ENCODE measurements around the gene CAMTA1.

The CAMTA1 gene

DNA sequence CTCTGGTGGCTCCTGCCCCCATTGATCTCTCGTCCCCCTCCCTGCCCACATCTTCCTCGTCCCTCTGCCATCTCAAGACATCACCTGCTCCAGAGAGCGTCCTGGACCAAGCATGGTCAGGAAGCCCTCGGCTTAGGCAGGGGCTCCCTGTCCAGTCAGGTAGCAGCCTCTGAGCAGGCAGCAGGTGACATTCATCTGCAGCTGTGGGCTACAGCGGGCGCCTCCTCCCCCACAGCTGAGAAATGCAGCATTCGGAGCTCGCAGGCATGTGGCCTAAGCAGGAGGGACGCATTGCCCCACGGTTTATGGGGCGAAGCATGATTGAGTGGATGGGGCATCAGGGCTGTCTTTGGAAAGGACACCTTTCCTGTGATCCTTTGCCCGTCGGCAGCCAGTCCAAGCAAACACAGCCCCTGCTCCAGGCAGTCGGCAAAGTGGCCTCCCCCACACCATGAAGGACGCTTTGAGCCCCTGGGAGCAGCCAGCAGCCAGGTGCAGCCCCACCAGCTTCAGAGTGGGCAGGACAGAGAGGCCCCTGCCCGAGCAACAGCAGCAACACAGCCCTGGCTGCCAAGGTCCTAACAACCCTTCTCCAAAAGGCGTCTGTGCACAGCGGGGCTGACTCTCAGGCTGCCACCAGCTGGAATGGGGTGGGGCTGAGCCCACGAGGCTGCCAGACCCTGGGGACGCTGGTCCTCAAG lies 751.8 kb downstream of the CAMTA1 start:
- DNase-seq (ENCODE audit: low read depth in 2 of 3, low spot score in 2 of 3), result no peak

DNA sequence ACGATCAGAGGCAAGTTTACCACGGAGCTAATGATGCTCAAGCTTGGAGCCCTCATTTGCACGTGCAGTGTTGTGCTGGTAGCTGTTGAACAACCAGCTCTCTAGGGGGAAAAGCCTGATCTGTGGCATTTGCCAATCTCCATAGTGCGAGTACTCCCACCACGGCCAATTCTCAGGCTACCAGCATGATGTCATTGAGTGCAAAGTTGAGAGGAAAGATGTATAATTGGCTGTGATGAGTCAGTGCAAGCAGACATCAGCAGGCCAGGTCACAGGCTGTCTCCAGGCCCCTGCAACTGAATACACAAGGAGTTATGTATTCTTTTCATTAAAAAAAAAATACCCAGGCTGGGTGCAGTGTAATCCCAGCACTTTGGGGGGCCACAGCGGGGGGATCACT lies 752.8 kb downstream of the CAMTA1 start:
- no peak for DNase-seq (ENCODE audit: low read depth in 2 of 3, low spot score in 2 of 3)

DNA sequence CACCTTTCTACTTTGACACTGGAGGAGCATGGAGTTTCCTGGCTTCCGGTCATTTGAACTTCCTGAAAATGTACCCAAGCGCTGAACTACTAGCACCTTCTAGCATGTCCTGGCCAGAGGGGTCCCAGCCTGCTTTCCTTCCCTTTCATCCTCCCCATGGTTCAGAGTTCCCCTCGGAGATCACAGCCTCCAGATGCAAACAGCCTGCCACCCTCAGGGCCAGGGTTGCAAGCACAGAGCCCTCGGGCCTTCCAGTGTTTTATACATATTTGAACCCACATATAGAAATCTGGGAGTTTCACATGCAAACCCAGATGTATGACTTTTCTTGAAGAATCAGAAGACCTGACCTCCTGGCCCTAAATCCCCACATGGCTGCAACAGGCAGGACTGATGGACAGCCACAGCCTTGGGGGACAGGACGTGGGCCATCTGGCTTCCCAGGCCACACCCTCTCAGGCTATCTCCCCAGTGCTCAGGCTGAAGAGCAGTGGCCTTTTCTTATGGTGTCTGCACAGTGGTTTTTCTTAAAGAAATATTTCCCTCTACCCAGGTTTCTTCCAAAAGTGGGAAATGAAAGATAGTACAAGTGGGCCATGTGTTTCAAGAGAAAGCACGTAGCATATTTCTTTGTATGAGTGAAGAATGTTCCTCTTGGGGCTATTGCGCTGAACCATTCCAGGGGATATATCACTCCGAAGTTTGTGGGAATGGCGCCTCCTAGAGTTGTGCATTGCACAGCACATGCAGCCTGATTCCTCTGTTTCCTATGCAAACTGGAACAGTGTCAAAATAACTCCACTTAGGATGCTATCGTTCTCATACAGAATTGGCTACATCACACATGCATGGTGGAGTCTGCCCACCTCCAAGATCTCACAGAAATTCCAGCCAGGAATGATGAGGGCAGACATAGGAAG lies 753.9 kb downstream of the CAMTA1 start:
- no peak for DNase-seq (ENCODE audit: low read depth in 2 of 3, low spot score in 2 of 3)

DNA sequence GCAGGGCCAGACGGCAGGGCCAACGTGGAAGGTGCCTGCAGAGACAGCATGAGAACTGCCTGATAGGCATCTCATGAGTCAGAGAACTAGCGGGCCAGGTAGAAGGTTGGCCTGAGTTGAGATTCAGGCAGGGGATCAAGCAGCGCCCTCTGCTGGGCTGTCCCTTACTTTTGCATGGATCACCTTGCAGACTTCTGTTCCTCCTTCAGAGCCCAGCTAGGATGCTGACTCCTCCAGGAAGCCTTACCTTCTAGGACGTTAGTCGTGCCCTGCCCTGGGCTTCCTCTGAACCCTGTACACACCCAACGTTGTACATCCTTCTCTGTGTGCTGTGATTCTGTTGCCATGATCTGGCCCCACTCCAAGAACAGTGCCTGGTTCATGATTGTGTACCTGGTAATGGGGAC lies 754.5 kb downstream of the CAMTA1 start:
- no peak for DNase-seq (ENCODE audit: low read depth in 2 of 3, low spot score in 2 of 3)

DNA sequence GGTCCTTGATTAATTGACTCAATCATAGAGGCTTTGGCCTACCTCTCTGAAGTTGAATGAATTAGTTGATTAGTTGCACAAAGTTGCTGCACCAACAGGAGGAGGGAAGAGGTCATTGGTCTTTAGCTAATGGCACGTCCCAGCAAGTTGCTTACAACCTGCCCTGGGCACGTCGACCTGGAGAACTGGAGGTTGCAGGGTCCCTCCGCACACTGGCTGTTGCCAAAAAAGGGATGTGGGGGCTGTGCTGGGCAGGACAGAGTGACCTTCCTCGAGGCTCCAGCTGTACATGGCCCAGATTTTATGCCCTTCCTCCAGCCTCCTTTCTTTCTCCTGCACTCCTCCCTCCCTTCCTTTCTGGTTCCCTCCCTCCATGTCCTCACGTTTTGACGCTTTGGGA lies 755.6 kb downstream of the CAMTA1 start:
- DNase-seq (ENCODE audit: low read depth in 2 of 3, low spot score in 2 of 3), result no peak

DNA sequence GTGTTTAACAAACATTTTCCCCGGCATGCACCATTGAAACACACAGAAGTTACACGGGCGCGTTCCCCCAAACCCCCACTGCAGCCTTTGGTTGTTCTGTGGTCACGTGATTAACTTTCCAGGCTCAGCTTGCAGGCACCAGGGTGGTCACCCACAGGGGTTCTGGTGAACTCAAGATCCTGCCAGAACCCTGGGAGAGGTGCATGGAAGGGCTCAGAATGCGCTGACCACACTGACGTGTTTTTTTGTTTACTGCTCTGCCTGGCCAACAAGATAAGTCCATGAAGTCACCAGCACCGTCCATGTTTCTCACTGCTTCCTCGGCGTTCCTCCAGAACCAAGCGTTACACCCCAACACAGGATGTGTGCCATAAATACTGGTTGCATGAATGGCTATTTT lies 756.4 kb downstream of the CAMTA1 start:
- no peak for DNase-seq (ENCODE audit: low read depth in 2 of 3, low spot score in 2 of 3)

DNA sequence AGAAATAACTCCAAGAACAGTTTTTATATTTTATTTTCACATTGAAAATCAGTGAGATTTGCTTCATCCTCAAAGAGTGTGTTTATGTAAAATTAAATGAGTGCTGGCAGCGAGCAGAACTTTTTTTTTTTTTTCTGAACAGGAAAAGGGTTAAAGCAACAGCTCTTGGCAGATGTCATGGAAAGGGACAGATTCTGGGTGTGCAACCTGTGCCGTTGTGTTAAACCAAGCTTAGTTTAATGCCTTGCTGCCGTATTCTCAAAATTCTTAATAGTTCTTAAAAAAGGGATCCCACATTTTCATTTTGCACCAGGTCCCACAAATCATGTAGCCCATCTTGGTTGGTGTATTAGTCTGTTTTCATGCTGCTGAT lies 758.5 kb downstream of the CAMTA1 start:
- DNase-seq (ENCODE audit: low read depth in 2 of 3, low spot score in 2 of 3), result no peak

DNA sequence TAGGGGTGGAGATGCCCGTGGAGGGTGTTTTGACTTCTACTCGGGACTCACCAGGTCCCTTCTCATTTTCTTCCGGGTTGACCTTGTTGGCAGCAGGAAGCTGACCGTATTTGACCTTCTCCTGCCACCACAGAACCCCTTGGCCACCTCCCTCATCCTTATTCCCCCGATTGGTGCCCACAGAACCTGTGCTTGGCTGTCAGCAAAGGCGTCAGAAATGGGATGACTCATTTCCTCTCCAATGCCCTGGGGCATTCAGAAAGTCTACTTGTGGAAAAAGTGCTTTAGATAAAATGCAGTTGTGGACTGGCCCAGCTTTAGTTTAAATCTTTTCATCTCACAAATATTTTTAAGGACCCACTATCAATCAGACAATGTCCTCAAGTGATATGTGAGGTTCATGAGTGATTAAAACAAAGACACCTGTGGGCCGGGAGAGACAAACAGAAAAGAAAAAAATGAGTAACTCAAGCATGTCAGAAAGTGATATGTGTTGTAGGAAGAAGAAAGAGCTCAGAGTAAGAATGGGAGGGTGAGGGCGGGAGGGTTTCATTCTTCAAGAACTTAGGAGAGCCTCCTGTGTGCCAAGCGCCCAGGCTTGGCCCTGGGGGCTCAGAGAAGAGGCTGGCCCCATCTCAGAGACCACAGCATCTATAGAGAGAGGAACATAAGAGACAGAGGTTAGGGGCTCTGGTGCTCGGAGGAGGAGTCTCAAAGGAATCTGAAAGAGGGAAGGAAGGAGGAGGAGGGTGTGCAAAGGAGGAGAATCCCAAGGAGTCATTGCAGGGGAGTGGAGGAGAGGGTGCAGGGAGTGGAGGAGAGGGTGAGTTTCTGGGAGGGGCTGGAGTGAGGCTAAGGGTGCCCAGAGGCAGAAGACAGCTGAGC lies 764.3 kb downstream of the CAMTA1 start:
- DNase-seq (ENCODE audit: low read depth in 2 of 3, low spot score in 2 of 3), result peak; percentile 7 to 33 (median 20)

DNA sequence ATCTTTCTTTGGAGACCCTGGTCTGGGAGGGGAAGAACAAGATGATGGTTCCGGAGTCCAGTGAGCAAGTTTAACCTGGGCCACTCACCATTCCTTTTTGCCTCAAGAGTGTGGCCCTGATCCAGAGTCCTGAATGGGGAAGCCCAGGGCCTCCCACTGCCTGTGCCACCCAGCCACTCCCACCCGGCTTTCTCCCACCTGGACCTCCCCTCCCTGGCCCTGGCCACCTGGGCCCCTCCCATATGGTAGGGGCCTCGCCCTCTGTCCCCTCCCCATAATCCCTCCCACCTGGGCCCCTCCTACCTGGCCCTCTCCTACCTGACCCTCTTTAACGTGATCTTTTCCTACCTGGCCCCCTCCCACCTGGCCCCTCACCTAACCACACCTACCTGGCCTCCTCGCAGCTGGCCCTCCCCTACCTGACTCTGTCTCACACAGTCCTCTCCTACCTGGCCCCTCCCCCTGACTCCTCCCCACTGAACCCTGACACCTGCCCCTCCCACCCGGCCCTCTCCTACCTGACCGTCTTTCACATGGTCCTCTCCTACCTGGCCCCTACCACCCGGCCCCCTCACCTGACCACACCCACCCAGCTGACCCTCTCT lies 765.1 kb downstream of the CAMTA1 start:
- no peak for DNase-seq (ENCODE audit: low read depth in 2 of 3, low spot score in 2 of 3)

DNA sequence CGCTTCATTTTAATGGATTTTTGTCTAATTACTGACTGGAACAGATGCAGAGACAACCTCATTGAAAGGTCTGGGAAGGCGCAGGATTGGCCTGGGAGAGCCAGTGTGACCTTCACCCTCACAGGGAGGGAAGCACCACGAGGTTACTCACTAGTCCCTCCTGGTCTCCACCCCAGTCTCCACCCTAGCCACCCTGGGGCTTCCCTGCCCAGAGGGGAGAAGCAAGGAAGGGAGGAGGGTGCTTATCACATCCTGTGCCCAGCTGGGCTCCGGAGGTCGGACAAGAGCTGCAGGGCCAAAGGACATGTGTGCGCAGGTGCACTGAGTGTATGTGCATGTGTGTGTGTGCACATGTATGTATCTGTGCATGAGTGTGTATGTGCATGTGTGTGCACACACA lies 765.7 kb downstream of the CAMTA1 start:
- DNase-seq (ENCODE audit: low read depth in 2 of 3, low spot score in 2 of 3), result no peak

DNA sequence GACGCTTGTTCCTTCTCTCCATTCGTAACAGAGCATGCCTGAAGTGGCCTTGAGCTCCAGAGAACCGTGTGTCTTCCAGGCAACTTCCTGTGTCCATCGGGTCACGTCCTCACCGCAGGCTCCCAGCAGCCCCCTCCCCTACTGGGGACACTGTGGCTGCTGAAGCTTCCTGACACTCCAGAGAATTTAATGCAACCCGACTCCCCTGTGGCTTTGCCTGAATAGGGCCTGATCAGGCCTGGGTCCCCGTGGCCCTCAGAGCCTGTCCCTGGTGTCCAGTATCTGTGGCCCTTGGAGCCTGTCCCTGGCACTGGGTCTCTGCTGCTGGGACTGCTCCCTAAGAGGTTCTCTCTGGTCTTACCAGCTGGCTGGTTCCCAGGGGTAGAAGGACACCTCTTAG lies 766.2 kb downstream of the CAMTA1 start:
- DNase-seq (ENCODE audit: low read depth in 2 of 3, low spot score in 2 of 3), result no peak

DNA sequence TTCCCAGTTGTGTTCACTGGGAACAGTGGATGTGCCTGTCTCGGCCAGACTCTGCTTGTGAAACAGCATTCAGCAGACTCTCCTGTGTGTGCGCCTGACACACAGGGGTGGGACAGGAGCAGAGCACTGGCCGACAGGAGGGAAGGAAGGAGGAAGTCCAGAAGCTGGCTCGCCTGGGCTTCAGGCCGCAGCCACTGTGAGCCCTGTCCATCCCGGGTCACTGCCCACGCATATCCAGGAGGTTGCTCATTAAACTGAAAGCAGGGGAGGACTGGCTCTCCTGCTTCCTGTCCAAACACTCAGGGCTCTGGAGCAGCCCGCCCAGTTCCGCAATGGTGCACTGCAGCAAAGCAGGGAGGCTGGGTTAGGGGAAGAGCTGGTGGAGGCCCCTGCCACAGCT lies 767.1 kb downstream of the CAMTA1 start:
- no peak for DNase-seq (ENCODE audit: low read depth in 2 of 3, low spot score in 2 of 3)

DNA sequence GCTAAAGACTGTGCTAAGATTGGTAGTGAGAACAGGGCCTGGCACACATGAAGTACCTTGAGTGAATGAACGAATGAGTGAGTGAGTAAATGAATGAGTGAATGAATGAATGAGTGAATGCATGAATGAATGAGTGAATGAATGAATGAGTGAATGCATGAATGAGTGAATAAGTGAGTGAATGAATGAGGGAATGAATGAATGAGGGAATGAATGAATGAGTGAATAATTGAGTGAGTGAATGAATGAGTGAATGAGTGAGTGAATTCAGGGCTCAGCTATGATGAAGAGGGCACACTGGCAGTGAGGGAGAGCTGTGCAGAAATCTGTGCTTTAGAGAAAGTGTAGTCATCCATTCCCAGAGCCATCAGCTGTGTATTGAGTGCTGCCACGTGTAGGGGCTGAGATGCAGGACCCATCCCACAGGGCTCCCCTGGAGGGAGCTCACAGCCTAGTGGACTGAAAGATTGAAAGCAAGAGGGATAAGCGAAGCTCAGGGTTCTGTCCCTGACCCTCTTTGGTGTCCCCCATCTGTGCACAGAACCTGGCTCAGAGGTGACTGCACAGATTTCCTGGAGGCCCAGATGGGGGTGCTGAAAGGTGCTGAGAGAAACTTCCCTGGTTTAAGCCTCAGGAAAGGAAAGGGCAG lies 767.9 kb downstream of the CAMTA1 start:
- no peak for DNase-seq (ENCODE audit: low read depth in 2 of 3, low spot score in 2 of 3)

DNA sequence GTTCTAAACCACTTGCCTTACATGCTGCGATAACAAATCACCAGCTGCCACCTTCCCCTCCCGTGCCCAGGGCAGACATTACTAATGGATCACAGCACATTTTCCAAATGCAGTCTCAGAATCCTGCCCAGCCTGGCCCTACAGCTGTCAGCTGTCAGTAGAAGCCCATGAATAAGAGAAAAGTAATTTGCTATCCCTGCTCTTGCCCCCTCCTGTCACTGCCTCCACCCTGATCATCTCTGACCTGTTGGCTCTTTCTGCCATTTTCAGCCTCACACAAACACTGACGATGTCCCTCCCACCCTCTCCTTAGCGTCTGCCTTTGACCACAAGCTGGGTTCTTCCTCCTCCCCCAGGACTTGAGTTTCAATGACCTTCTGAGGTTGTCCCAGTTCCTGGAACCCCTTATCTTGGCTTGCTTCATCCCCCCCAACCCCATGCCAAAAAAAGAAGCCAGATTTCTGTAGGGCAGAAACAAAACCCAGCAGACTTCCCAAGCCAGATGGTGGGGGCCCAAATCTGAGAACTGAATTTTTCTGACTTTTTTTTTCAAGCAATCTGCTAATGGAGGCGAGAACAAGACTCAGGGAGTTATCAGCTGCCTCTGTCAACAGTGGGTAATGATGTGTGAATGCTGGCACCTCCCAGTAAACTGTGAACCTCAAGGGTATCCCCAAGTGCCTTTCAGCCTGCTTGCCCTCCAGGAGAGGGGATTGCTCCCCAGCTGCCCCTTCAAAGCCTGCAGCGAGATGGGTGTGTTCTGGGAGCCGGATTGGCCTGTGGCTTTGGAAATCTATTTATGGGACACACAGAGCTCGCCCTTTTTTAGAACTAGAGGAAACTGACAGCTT lies 769.4 kb downstream of the CAMTA1 start:
- DNase-seq (ENCODE audit: low read depth in 2 of 3, low spot score in 2 of 3), result no peak

DNA sequence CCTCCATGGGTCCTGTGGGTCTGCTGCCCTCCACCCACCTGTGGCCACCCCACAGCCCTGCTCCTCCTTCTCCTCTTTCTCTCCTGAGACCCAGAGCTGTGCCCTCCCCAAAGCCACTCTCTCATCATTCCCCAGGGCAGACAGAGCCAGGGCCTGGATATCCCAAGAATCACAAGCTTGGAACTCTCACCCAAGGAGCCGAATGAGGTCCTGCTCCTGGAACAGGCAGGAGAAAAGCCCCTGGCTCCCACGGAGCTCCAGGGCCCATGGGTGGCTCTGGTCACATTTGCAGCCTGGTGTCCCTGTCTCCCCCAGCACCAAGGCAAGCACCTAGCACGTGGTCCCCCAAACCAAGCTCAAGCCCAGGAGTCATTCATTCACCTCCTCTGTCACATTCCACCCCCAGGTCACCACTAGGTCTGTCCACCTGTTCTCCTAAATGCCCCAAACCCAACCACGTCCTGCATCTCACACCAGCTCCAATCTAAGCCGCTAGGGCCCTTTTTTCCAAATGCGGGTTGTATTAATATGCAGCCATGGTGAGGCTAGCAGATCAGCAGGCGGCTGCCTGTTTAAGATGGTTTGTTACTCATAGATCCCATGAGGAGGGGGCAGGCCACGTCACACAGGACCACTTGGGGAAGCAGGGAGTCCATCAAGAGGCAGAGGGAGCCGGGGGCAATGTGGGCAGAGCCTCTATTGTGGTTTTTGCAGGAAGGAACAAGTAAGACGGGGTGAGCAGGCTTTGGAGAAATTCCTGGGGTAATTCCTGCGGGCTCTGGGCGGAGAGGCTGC lies 770.3 kb downstream of the CAMTA1 start:
- DNase-seq (ENCODE audit: low read depth in 2 of 3, low spot score in 2 of 3), result no peak

DNA sequence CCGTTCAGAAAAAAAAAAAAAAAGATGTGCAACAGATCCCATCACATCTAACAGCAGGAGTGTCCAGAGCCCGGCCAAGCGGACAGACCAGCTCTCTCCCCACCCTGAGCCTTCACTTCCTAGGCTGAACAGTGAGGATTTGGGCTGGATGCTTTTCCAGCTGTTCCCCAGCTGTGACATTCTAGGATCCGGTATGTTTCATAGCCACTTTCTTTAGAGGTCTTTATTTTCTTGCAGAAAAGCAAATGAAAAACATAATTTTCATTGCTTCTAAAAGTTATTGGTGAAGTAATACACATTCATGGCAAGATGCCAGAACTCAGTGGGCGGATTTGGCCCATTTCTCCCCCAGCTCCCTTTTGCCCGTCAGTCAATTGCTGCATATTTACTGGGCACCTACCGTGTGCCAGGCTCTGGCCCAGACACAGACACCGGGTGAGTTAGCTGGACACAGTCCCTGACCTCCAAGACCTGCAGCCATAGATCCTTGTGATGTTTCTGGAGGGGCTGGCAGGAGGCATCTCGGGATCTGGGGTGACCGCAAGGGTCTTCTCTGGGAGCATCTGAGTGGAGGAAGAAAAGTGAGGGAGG lies 772.1 kb downstream of the CAMTA1 start:
- no peak for DNase-seq (ENCODE audit: low read depth in 2 of 3, low spot score in 2 of 3)

DNA sequence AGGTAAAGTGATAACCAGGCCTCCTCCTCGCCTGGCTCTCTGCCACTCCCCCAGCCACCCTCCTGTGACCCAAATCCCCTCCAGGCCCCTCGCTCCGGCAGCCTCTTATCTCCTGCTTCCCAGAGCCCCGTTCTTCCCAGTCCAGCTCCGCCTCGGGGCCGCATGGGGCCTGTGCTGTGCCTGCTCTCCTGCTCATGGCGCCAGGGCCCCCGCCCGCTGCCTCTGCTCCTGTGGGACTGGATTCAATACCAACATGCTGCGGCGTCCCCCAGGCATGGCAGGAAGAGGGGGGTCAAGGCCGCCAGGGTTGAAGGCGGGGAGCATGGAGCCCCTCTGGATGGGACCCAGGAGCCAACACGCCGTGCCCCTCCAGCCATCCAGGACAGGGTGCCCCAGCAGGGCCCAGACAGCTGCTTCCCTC lies 772.8 kb downstream of the CAMTA1 start:
- DNase-seq (ENCODE audit: low read depth in 2 of 3, low spot score in 2 of 3), result no peak

DNA sequence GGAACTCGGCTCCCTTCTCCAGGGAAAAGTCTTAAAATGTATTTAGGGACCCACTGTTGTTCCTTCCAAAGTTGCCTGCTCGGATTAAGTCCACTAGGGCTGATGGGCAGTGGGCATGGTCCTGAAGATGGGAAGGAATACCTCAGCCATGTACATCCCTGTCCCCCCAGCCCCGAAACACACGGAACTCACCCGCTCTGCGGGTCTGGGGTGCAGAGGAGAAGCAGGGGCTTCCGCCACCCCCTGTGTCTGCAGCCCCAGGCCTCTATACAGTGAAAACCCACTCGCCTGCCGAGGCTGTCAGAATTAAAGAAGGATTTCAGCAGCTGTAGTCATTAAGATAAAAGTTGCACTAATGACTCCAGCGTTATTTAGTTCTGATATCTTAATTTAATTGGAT lies 773.2 kb downstream of the CAMTA1 start:
- DNase-seq (ENCODE audit: low read depth in 2 of 3, low spot score in 2 of 3), result no peak
